ENCODE results near the gene SLC41A1.
A peak's percentile ranks its signal among the peaks of the same experiment; 100 is the strongest.

Gene SLC41A1

GRCh38 chr1:205760606-205761005, 52.4 kb downstream of the SLC41A1 start:
- no peaks in the 10 kb centered on the region for H3K79me2 ChIP-seq

GRCh38 chr1:205756552-205756951, 56.4 kb downstream of the SLC41A1 start:
- no peak for TF ChIP-seq CTCF (IDR thresholded peaks at IDR 0.05)
- Histone ChIP-seq H2AFZ (no peak overlapping the region), H3K4me1 (no peaks in the 10 kb centered on the region), H3K36me3 (ENCODE audit: control insufficient read depth, insufficient read depth, low read length) (no peaks in the 10 kb centered on the region), H3K9me3 (ENCODE audit: control insufficient read depth, low read length) (no peaks in the 10 kb centered on the region), H3K9ac (no peak overlapping the region), H3K79me2 (no peaks in the 10 kb centered on the region), H3K4me2 (ENCODE audit: low read length) (no peak overlapping the region), H3K27me3 (ENCODE audit: control insufficient read depth, insufficient read depth, low read length) (no peaks in the 10 kb centered on the region), H3K27ac (no peak overlapping the region), H3K4me3 (ENCODE audit: low read depth, low read length) (no peak overlapping the region)

More at GRCh38 chr1:205760606-205761005, 52.4 kb downstream of the SLC41A1 start:
- no peak overlapping the region for H2AFZ ChIP-seq
- no peak overlapping the region for H3K4me2 ChIP-seq (ENCODE audit: low read length)
- no peaks in the 10 kb centered on the region for H3K27me3 ChIP-seq (ENCODE audit: control insufficient read depth, insufficient read depth, low read length)
- no peak overlapping the region for H3K4me3 ChIP-seq (ENCODE audit: low read depth, low read length)
- no peak for TF ChIP-seq CTCF (IDR thresholded peaks at IDR 0.05)
- no peaks in the 10 kb centered on the region for H3K4me1 ChIP-seq
- H3K9ac ChIP-seq, result no peak overlapping the region
- no peak overlapping the region for H3K27ac ChIP-seq
- H3K9me3 ChIP-seq (ENCODE audit: control insufficient read depth, low read length), result no peaks in the 10 kb centered on the region
- H3K36me3 ChIP-seq (ENCODE audit: control insufficient read depth, insufficient read depth, low read length), result no peaks in the 10 kb centered on the region

- Histone ChIP-seq H3K9ac (no peak overlapping the region), H2AFZ (no peak overlapping the region), H3K36me3 (ENCODE audit: control insufficient read depth, insufficient read depth, low read length) (no peaks in the 10 kb centered on the region), H3K27ac (no peak overlapping the region), H3K4me3 (ENCODE audit: low read depth, low read length) (no peak overlapping the region), H3K4me2 (ENCODE audit: low read length) (no peak overlapping the region), H3K27me3 (ENCODE audit: control insufficient read depth, insufficient read depth, low read length) (no peaks in the 10 kb centered on the region), H3K79me2 (no peaks in the 10 kb centered on the region), H3K4me1 (peaks cover 5% of the 10 kb centered on the region), H3K9me3 (ENCODE audit: control insufficient read depth, low read length) (no peaks in the 10 kb centered on the region)
- no peak for TF ChIP-seq CTCF (IDR thresholded peaks at IDR 0.05)
Observed at GRCh38 chr1:205754857-205755256, 58.1 kb downstream of the SLC41A1 start.

GRCh38 chr1:205751036-205751651, 61.9 kb downstream of the SLC41A1 start:
- Histone ChIP-seq H3K79me2 (peaks cover 4% of the 10 kb centered on the region), H3K9me3 (ENCODE audit: control insufficient read depth, low read length) (no peaks in the 10 kb centered on the region), H3K36me3 (ENCODE audit: control insufficient read depth, insufficient read depth, low read length) (no peaks in the 10 kb centered on the region), H2AFZ (peak overlapping the region; percentile 88), H3K4me1 (peaks cover 10% of the 10 kb centered on the region), H3K4me3 (ENCODE audit: low read depth, low read length) (peak overlapping the region; percentile 84), H3K4me2 (ENCODE audit: low read length) (no peak overlapping the region), H3K9ac (no peak overlapping the region), H3K27me3 (ENCODE audit: control insufficient read depth, insufficient read depth, low read length) (no peaks in the 10 kb centered on the region), H3K27ac (no peak overlapping the region)
- no peak for TF ChIP-seq CTCF (IDR thresholded peaks at IDR 0.05)
